Skeletal muscle tissue (tissue), 4 donors: ENCODE results near the gene UXT. TPM values are rescaled to one million over a fixed set of nuclear protein-coding genes. Genes with fewer than 3 reads are reported as not detected.

ENCODE experiments used
- H3K27ac ChIP-seq: one replicate; pipeline ENCODE4 v1.7.0; 2013; ENCODE audit warnings: mild to moderate bottlenecking, low read depth, low read length, inconsistent platforms
- H3K27me3 ChIP-seq, 3 donors: one replicate each; pipeline ENCODE4 v1.7.0; 2013; ENCODE audit warnings: low read length in 3 of 3; ENCODE audit not compliant: control insufficient read depth in 3 of 3, insufficient read depth in 3 of 3
- H3K36me3 ChIP-seq, 3 donors: one replicate each; pipeline ENCODE4 v1.7.0; 2013; ENCODE audit warnings: low read length in 3 of 3; ENCODE audit not compliant: control insufficient read depth in 3 of 3, insufficient read depth in 3 of 3
- H3K4me1 ChIP-seq, 3 donors: one replicate each; pipeline ENCODE4 v1.7.0; 2013; ENCODE audit warnings: low read length in 3 of 3, mild to moderate bottlenecking in 3 of 3; ENCODE audit not compliant: control insufficient read depth in 3 of 3, insufficient read depth in 3 of 3
- H3K4me3 ChIP-seq, 3 donors: one replicate each; pipeline ENCODE4 v1.7.0; 2013; ENCODE audit warnings: low read length in 3 of 3
- H3K9ac ChIP-seq, 3 donors: one replicate each; pipeline ENCODE4 v1.7.0; 2013; ENCODE audit warnings: low read length in 3 of 3, mild to moderate bottlenecking in 3 of 3, moderate library complexity in 2 of 3, low read depth in 1 of 3
- H3K9me3 ChIP-seq, 3 donors: one replicate each; pipeline ENCODE4 v1.7.0; 2013; ENCODE audit warnings: low read length in 3 of 3; ENCODE audit not compliant: control insufficient read depth in 3 of 3
- total RNA-seq: library from RNA; depleted of rRNA; stranded (reverse); fragments of >200 nt; gene quantifications from one replicate; pipeline ENCODE4 v1.2.3, GENCODE V29; 2014
- donor health status: Osteomylitis.

UXT gene
- 86.6 TPM for total RNA-seq

- peaks cover 0 to 5% (median 0%) of the 10 kb centered on the region in 3 donors for H3K4me1 ChIP-seq
Observed at GRCh38 chrX:47658684-47659420, at the start of gene UXT. UXT (minus strand) TSS chrX:47659180; CDS start chrX:47658927, 253 bp downstream.

GRCh38 chrX:47707031-47707780 is 48.2 kb upstream of the UXT start:
- H3K4me1 ChIP-seq: no peaks in the 10 kb centered on the region
- H3K4me3 ChIP-seq: no peak overlapping the region
- no peak overlapping the region for H3K9ac ChIP-seq
- H3K27ac ChIP-seq: no peak overlapping the region
- no peaks in the 10 kb centered on the region for H3K9me3 ChIP-seq
- H3K36me3 ChIP-seq: no peaks in the 10 kb centered on the region
- no peaks in the 10 kb centered on the region for H3K27me3 ChIP-seq

More at GRCh38 chrX:47658684-47659420, at the start of gene UXT:
- peak within 1 kb of the TSS; percentile 88 to 91 (median 89) for H3K4me3 ChIP-seq
- H3K27me3 ChIP-seq: no peaks in the 10 kb centered on the region
- no peaks in the 10 kb centered on the region for H3K9me3 ChIP-seq
- H3K27ac ChIP-seq: peak within 1 kb of the TSS; percentile 96
- peak within 1 kb of the TSS; percentile 88 to 92 (median 90) for H3K9ac ChIP-seq
- peaks cover 15 to 19% (median 16%) of the 10 kb centered on the region in 3 donors for H3K36me3 ChIP-seq

GRCh38 chrX:47706575-47706974 is 47.6 kb upstream of the UXT start:
- no peaks in the 10 kb centered on the region for H3K4me1 ChIP-seq
- H3K9ac ChIP-seq: no peak overlapping the region
- H3K4me3 ChIP-seq: no peak overlapping the region
- no peaks in the 10 kb centered on the region for H3K27me3 ChIP-seq
- no peaks in the 10 kb centered on the region for H3K9me3 ChIP-seq
- no peaks in the 10 kb centered on the region for H3K36me3 ChIP-seq
- H3K27ac ChIP-seq: no peak overlapping the region

- H3K36me3 ChIP-seq: no peaks in the 10 kb centered on the region
- no peaks in the 10 kb centered on the region for H3K4me1 ChIP-seq
- H3K27ac ChIP-seq: no peak overlapping the region
- H3K9me3 ChIP-seq: no peaks in the 10 kb centered on the region
- H3K4me3 ChIP-seq: no peak overlapping the region
- H3K27me3 ChIP-seq: peaks cover 0 to 3% (median 0%) of the 10 kb centered on the region in 3 donors
- H3K9ac ChIP-seq: no peak overlapping the region
Observed at GRCh38 chrX:47704736-47705135, 45.8 kb upstream of the UXT start.

GRCh38 chrX:47697181-47697580 is 38.2 kb upstream of the UXT start:
- no peaks in the 10 kb centered on the region for H3K9me3 ChIP-seq
- H3K27ac ChIP-seq: no peak overlapping the region
- H3K9ac ChIP-seq: no peak overlapping the region
- H3K4me1 ChIP-seq: no peaks in the 10 kb centered on the region
- no peaks in the 10 kb centered on the region for H3K36me3 ChIP-seq
- peaks cover 0 to 3% (median 0%) of the 10 kb centered on the region in 3 donors for H3K27me3 ChIP-seq
- H3K4me3 ChIP-seq: no peak overlapping the region

GRCh38 chrX:47690175-47690574 is 31.2 kb upstream of the UXT start:
- Histone ChIP-seq H3K9ac (no peak overlapping the region), H3K36me3 (no peaks in the 10 kb centered on the region), H3K9me3 (no peaks in the 10 kb centered on the region), H3K4me3 (no peak overlapping the region), H3K27me3 (no peaks in the 10 kb centered on the region), H3K27ac (no peak overlapping the region), H3K4me1 (no peaks in the 10 kb centered on the region)

GRCh38 chrX:47687263-47687662 is 28.3 kb upstream of the UXT start:
- Histone ChIP-seq H3K9me3 (no peaks in the 10 kb centered on the region), H3K4me3 (no peak overlapping the region), H3K27ac (no peak overlapping the region)

GRCh38 chrX:47683829-47684205 is 24.8 kb upstream of the UXT start:
- Histone ChIP-seq H3K9ac (no peak overlapping the region), H3K36me3 (no peaks in the 10 kb centered on the region)

More at GRCh38 chrX:47687263-47687662, 28.3 kb upstream of the UXT start:
- Histone ChIP-seq H3K36me3 (no peaks in the 10 kb centered on the region), H3K27me3 (no peaks in the 10 kb centered on the region), H3K9ac (no peak overlapping the region), H3K4me1 (no peaks in the 10 kb centered on the region)

GRCh38 chrX:47683184-47683828 is 24.3 kb upstream of the UXT start:
- no peak overlapping the region for H3K27ac ChIP-seq
- no peak overlapping the region for H3K9ac ChIP-seq
- H3K4me1 ChIP-seq: no peaks in the 10 kb centered on the region
- H3K27me3 ChIP-seq: no peaks in the 10 kb centered on the region
- H3K4me3 ChIP-seq: no peak overlapping the region
- no peaks in the 10 kb centered on the region for H3K36me3 ChIP-seq
- H3K9me3 ChIP-seq: no peaks in the 10 kb centered on the region

More at GRCh38 chrX:47683829-47684205, 24.8 kb upstream of the UXT start:
- Histone ChIP-seq H3K4me3 (no peak overlapping the region), H3K27ac (no peak overlapping the region), H3K4me1 (no peaks in the 10 kb centered on the region), H3K9me3 (no peaks in the 10 kb centered on the region), H3K27me3 (no peaks in the 10 kb centered on the region)
